Esophagus squamous epithelium (tissue), 5 donors: ENCODE data around the gene CHFR. TPM values are rescaled to one million over a fixed set of nuclear protein-coding genes. Genes with fewer than 3 reads are reported as not detected.
"Not testable (repeated sequence)": the region's sequence is repeated elsewhere in the genome, so short reads cannot be mapped to it uniquely, and the experiment has no call there.

Source experiments
- DNase-seq: peaks from one replicate; lab custom pipeline; 2025; lab: John Stamatoyannopoulos, UW
- H3K27ac ChIP-seq, 4 donors: fragments of 200-600 bp; sonication (generic); one replicate each; pipeline ENCODE4 v1.5.1; 2016 to 2019; ENCODE audit warnings: mild to moderate bottlenecking in 1 of 4
- H3K27me3 ChIP-seq, 4 donors: fragments of 200-600 bp; sonication (generic); 1 replicate in 3 of 4; 2 replicates in 1 of 4; pipeline versions ENCODE4 v1.5.1 to v1.6.0; 2017 to 2021; ENCODE audit warnings: antibody characterized with exemption in 1 of 4
- H3K36me3 ChIP-seq, 3 donors: fragments of 200-600 bp; sonication (generic); one replicate each; pipeline ENCODE4 v1.5.1; 2016 to 2019
- H3K4me1 ChIP-seq, 3 donors: fragments of 200-600 bp; sonication (generic); one replicate each; pipeline ENCODE4 v1.5.1; 2017 to 2019
- H3K4me3 ChIP-seq, 4 donors: fragments of 200-600 bp; sonication (generic); 1 replicate in 3 of 4; 2 replicates in 1 of 4; pipeline ENCODE4 v1.5.1; 2016 to 2019; ENCODE audit warnings: mild to moderate bottlenecking in 2 of 4, moderate library complexity in 1 of 4
- H3K9me3 ChIP-seq, 3 donors: fragments of 200-600 bp; sonication (generic); one replicate each; pipeline ENCODE4 v1.5.1; 2016 to 2019
- POLR2A ChIP-seq, 4 donors: fragments of 450-650 bp; IDR thresholded peaks; one replicate each; pipeline ENCODE4 v1.6.1; 2017; ENCODE audit warnings: antibody characterized with exemption in 4 of 4, mild to moderate bottlenecking in 4 of 4, moderate library complexity in 3 of 4
- WGBS, 2 donors: methylation state at CpG; one replicate each; pipeline ENCODE4 v1.1.5; 2018; 5-methylcytosine and 5-hydroxymethylcytosine counted together
- intact Hi-C: fragments of 100-400 bp; cut with DNase I; formaldehyde crosslinking; loops from one replicate; pipeline ENCODE4 v1.15.0; 2022
- total RNA-seq, 4 donors: library from RNA; depleted of rRNA; stranded (reverse); fragments of >200 nt; gene quantifications; one replicate each; pipeline ENCODE4 v1.1.0, GENCODE V29; 2016
- TF ChIP-seq, protein P1 (sequence below), 6 experiments: fragments of 450-650 bp in 4 of 6; fragments of 200-600 bp in 2 of 6; sonication (generic) in 2 of 6; IDR thresholded peaks; one replicate each; pipeline ENCODE4 v1.5.1; 2016 to 2019; ENCODE audit warnings: antibody characterized with exemption in 6 of 6, mild to moderate bottlenecking in 4 of 6, moderate library complexity in 4 of 6
- donor health status: DM: yes; HTN: yes; CAD: no.

The CHFR gene
- total RNA-seq, 4 donors from 2014 or later: 19.0 to 37.9 (median 35.8) TPM

DNA sequence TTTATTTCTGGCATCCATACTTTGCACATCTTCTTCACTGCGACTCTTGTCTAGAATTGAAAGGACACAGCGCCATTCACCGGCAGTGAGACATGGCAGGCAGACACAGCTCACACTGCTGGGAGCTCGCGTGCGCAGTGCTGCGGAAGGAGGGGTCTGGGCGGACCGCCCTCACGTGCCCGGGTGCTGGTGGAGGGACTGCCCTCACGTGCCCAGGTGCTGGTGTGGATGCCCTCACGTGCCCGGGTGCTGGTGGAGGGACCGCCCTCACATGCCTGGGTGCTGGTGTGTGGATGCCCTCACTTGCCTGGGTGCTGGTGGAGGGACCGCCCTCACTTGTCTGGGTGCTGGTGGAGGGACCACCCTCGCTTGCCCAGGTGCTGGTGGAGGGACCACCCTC is 30.8 kb downstream of the CHFR start:
- Histone ChIP-seq H3K36me3 (peaks cover 28 to 99% (median 68%) of the 10 kb centered on the region in 3 donors), H3K4me3 (no peak overlapping the region), H3K4me1 (no peaks in the 10 kb centered on the region), H3K27ac (no peak overlapping the region), H3K27me3 (no peaks in the 10 kb centered on the region), H3K9me3 (no peaks in the 10 kb centered on the region)
- TF ChIP-seq, protein P1, sequence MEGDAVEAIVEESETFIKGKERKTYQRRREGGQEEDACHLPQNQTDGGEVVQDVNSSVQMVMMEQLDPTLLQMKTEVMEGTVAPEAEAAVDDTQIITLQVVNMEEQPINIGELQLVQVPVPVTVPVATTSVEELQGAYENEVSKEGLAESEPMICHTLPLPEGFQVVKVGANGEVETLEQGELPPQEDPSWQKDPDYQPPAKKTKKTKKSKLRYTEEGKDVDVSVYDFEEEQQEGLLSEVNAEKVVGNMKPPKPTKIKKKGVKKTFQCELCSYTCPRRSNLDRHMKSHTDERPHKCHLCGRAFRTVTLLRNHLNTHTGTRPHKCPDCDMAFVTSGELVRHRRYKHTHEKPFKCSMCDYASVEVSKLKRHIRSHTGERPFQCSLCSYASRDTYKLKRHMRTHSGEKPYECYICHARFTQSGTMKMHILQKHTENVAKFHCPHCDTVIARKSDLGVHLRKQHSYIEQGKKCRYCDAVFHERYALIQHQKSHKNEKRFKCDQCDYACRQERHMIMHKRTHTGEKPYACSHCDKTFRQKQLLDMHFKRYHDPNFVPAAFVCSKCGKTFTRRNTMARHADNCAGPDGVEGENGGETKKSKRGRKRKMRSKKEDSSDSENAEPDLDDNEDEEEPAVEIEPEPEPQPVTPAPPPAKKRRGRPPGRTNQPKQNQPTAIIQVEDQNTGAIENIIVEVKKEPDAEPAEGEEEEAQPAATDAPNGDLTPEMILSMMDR (IDR thresholded peaks at IDR 0.05): no peak
- TF ChIP-seq POLR2A (IDR thresholded peaks at IDR 0.05): no peak
- 83 to 91% methylated on average over 3 to 11 of the region's 17 CpGs for WGBS, 2 donors
- intact Hi-C loops: no loop called here
- DNase-seq: no peak

GRCh38 chr12:132855211-132855610 is 32.2 kb downstream of the CHFR start:
- WGBS, 2 donors: 91 to 95% methylated on average over 14 of the region's 14 CpGs
- H3K27ac ChIP-seq, DNase-seq, H3K4me1 ChIP-seq, H3K27me3 ChIP-seq, intact Hi-C loops, H3K4me3 ChIP-seq, H3K9me3 ChIP-seq: not testable (repeated sequence)
- H3K36me3 ChIP-seq: peaks cover 30 to 99% (median 70%) of the 10 kb centered on the region in 3 donors

DNA sequence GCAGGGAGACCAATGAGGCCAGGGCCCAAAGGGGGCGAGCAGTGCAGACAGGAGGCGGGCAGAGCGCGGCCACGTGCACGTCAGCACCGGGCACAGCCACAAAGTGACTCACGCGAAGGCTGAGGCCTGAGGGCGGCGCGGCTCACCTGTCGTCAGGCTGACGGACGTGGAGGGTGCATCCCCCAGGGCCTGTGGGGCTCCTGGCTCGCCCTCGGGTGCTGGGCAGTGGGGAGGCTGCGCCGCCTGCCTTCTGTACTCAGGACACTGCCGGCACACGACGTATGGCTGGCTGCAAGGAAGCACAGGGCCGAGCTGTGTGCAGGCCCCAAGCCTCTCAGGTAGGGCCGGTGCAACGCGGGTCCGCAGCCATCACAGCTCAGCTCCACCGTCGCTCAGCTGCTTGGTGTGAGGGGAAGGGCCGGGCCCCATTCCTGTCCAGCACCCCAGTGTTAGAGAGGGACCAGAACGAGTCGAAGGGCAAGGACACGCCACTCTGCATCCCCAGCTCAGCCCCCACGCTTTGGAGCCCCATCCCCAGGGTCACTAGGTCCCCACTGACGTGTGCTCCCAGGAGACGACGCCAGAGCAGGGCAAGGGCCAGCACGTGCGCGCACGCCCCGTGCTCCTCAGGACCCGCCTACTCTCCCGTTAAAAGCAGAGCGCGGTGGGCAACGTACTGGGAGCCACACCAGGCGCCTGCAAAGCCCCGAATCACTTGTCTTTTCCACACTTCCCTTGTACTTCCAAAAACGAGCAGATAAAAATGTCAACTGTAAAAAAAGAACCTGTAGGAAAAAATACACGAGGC is 33.9 kb downstream of the CHFR start:
- peaks cover 30 to 100% (median 65%) of the 10 kb centered on the region in 3 donors for H3K36me3 ChIP-seq
- H3K4me3 ChIP-seq: no peak overlapping the region
- no peaks in the 10 kb centered on the region for H3K9me3 ChIP-seq
- H3K27me3 ChIP-seq: no peaks in the 10 kb centered on the region
- no peak overlapping the region for H3K27ac ChIP-seq
- intact Hi-C loops: no loop called here
- 83 to 88% methylated on average over 5 to 13 of the region's 51 CpGs for WGBS, 2 donors
- DNase-seq: no peak
- H3K4me1 ChIP-seq: no peaks in the 10 kb centered on the region
- TF ChIP-seq, protein P1 (IDR thresholded peaks at IDR 0.05): no peak
- no peak for TF ChIP-seq POLR2A (IDR thresholded peaks at IDR 0.05)

DNA sequence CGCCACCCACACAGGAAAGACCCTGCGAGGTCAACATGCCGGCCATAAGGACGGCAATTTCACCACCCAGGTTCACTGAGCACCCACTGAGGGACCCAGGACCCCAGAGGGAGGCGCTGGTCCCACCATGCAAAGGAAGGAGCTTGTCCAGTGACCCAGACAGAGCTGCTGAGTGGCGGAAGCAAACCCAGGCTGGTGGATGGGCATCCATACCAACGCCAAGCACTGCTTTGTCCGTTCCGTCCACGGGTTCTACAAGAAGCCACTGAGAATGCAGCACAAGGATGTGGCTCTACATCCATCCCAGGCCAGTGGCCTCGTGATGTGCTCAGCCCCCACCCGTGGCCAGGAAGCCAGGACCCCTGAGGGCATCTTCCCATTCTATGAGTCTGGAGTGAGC is 34.9 kb downstream of the CHFR start:
- H3K27ac ChIP-seq: no peak overlapping the region
- TF ChIP-seq, protein P1 (IDR thresholded peaks at IDR 0.05): no peak
- TF ChIP-seq POLR2A (IDR thresholded peaks at IDR 0.05): no peak
- no peaks in the 10 kb centered on the region for H3K9me3 ChIP-seq
- peaks cover 28 to 100% (median 63%) of the 10 kb centered on the region in 3 donors for H3K36me3 ChIP-seq
- no peak overlapping the region for H3K4me3 ChIP-seq
- H3K27me3 ChIP-seq: no peaks in the 10 kb centered on the region
- DNase-seq: no peak
- intact Hi-C loops: no loop called here
- 94% methylated on average over 9 of the region's 12 CpGs; no CpG with 5 or more reads in 1 of the 2 donors for WGBS, 2 donors
- no peaks in the 10 kb centered on the region for H3K4me1 ChIP-seq

DNA sequence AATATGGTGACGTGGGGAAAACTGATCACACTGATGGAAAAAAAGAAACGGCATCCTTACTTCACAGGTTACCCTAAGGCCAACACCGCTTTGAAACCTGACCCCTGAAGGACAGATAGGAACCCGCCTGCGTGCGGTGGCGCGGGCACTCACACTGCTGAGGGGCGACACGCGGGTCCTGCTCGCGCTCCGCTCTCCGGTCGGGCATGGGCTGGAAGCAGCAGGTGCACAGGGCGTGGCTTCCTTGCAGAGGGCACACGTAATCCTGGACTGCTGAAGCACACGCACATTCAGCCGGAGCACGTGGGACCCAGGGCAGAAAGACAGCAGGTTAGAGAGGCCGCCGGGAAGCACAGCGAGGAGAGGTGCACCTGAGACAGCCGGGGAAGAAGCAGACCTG is 35.9 kb downstream of the CHFR start:
- no peaks in the 10 kb centered on the region for H3K4me1 ChIP-seq
- H3K27ac ChIP-seq: no peak overlapping the region
- no peak overlapping the region for H3K4me3 ChIP-seq
- H3K27me3 ChIP-seq: no peaks in the 10 kb centered on the region
- H3K36me3 ChIP-seq: peaks cover 36 to 100% (median 64%) of the 10 kb centered on the region in 3 donors
- no peaks in the 10 kb centered on the region for H3K9me3 ChIP-seq
- DNase-seq: no peak
- 91 to 93% methylated on average over 9 to 18 of the region's 25 CpGs for WGBS, 2 donors
- intact Hi-C loops: no loop called here
- no peak for TF ChIP-seq POLR2A (IDR thresholded peaks at IDR 0.05)
- TF ChIP-seq, protein P1 (IDR thresholded peaks at IDR 0.05): no peak
